Stimulated activated CD4-positive, alpha-beta T cell treated with anti-CD3 and anti-CD28 coated beads, TNF-alpha, amount 100 ng/mL, for 48 hours (primary cell): ENCODE data around the gene SNAPC5.
"Not testable (repeated sequence)": the region's sequence is repeated elsewhere in the genome, so short reads cannot be mapped to it uniquely, and the experiment has no call there.

ENCODE experiments used
- DNase-seq, 3 donors: peaks; one replicate each; pipeline ENCODE4 v3.0.0-alpha.2; 2020; ENCODE audit warnings: low read depth in 3 of 3

SNAPC5 gene

GRCh38 chr15:66497502-66498455 lies at the start of gene SNAPC5:
TSS of gene SNAPC5 (minus strand) at chr15:66497762. CDS start at chr15:66497731, 31 bp downstream.
- DNase-seq: peak; percentile 96 to 98 (median 97)

- DNase-seq: no peak
Measured at GRCh38 chr15:66545255-66545654, 47.7 kb upstream of the SNAPC5 start.

GRCh38 chr15:66542896-66543295 lies 45.3 kb upstream of the SNAPC5 start:
- DNase-seq: no peak

- DNase-seq: no peak
Measured at GRCh38 chr15:66535056-66535455, 37.5 kb upstream of the SNAPC5 start.

GRCh38 chr15:66524838-66525237 lies 27.3 kb upstream of the SNAPC5 start:
- DNase-seq: no peak

GRCh38 chr15:66523926-66524325 lies 26.4 kb upstream of the SNAPC5 start:
- no peak for DNase-seq

GRCh38 chr15:66515901-66516322 lies 18.4 kb upstream of the SNAPC5 start:
- DNase-seq: no peak

GRCh38 chr15:66514586-66514985 lies 17.0 kb upstream of the SNAPC5 start:
- no peak for DNase-seq

- no peak for DNase-seq
Measured at GRCh38 chr15:66508293-66508883, 10.8 kb upstream of the SNAPC5 start.

GRCh38 chr15:66505818-66506217 lies 8.3 kb upstream of the SNAPC5 start:
- no peak for DNase-seq

- no peak for DNase-seq
Measured at GRCh38 chr15:66505430-66505811, 7.9 kb upstream of the SNAPC5 start.

GRCh38 chr15:66504563-66505429 lies 7.2 kb upstream of the SNAPC5 start, which contains the start of the genes RPL4 and ZWILCH:
TSS of gene RPL4 (minus strand) at chr15:66504855. CDS start at chr15:66504790, 65 bp downstream.
TSS of gene ZWILCH (plus strand) at chr15:66505326. CDS start at chr15:66505339, 13 bp downstream.
- peak; percentile 56 to 67 (median 67) for DNase-seq

GRCh38 chr15:66503780-66504562 lies 6.4 kb upstream of the SNAPC5 start:
- DNase-seq: no peak

- DNase-seq: not testable (repeated sequence)
Measured at GRCh38 chr15:66503041-66503648, 5.6 kb upstream of the SNAPC5 start.

- DNase-seq: no peak
Measured at GRCh38 chr15:66502491-66502890, 4.9 kb upstream of the SNAPC5 start.

- DNase-seq: not testable (repeated sequence)
Measured at GRCh38 chr15:66500346-66500745, 2.8 kb upstream of the SNAPC5 start.

- DNase-seq: no peak
Measured at GRCh38 chr15:66498501-66499386, 1.2 kb upstream of the SNAPC5 start.

- DNase-seq: no peak
Measured at GRCh38 chr15:66496951-66497501, 536 bp downstream of the SNAPC5 start.

- DNase-seq: no peak
Measured at GRCh38 chr15:66494262-66494661, 3.3 kb downstream of the SNAPC5 start.
